ACC112 (cell line): ENCODE data around the gene SPINK14.

Experiments
- H2AFZ ChIP-seq: fragments of 200-600 bp; sonication (generic); one replicate; pipeline ENCODE4 v1.6.0; 2017; ENCODE audit warnings: antibody characterized with exemption, low read length; ENCODE audit not compliant: unreplicated experiment
- H3K27ac ChIP-seq: fragments of 200-600 bp; sonication (generic); 2 replicates; pipeline ENCODE4 v1.5.1; 2014; ENCODE audit warnings: low read depth, mild to moderate bottlenecking, antibody characterized with exemption, low read length, moderate library complexity
- H3K27me3 ChIP-seq: fragments of 200-600 bp; sonication (generic); 2 replicates; pipeline ENCODE4 v1.6.1; 2014; ENCODE audit warnings: mild to moderate bottlenecking, antibody characterized with exemption, low read length, moderate library complexity, mixed read lengths; ENCODE audit not compliant: insufficient read depth
- H3K36me3 ChIP-seq: fragments of 200-600 bp; sonication (generic); 2 replicates; pipeline ENCODE4 v1.6.1; 2016; ENCODE audit warnings: mild to moderate bottlenecking, antibody characterized with exemption, low read length, moderate library complexity, mixed read lengths; ENCODE audit not compliant: insufficient read depth
- H3K4me1 ChIP-seq: fragments of 200-600 bp; sonication (generic); one replicate; pipeline ENCODE4 v1.6.1; 2016; ENCODE audit warnings: low read length, mixed read lengths; ENCODE audit not compliant: insufficient read depth, unreplicated experiment, control insufficient read depth
- H3K4me3 ChIP-seq: fragments of 200-600 bp; sonication (generic); 2 replicates; pipeline ENCODE4 v1.5.1; 2014; ENCODE audit warnings: mild to moderate bottlenecking, low read depth, low read length
- H3K79me2 ChIP-seq: fragments of 200-600 bp; sonication (generic); one replicate; pipeline ENCODE4 v1.6.0; 2016; ENCODE audit warnings: low read length; ENCODE audit not compliant: control insufficient read depth, unreplicated experiment, insufficient read depth

Gene SPINK14

GRCh38 chr5:148224117-148224742, 55.9 kb downstream of the SPINK14 start:
- no peaks in the 10 kb centered on the region for H3K79me2 ChIP-seq

More at GRCh38 chr5:148224117-148224742, 55.9 kb downstream of the SPINK14 start:
- no peaks in the 10 kb centered on the region for H3K36me3 ChIP-seq
- H3K4me1 ChIP-seq: no peaks in the 10 kb centered on the region
- no peak overlapping the region for H3K27ac ChIP-seq
- no peak overlapping the region for H3K4me3 ChIP-seq
- H3K27me3 ChIP-seq: peaks cover 34% of the 10 kb centered on the region
- H2AFZ ChIP-seq: no peak overlapping the region
